ENCODE results near the gene PLCG1.
A peak's percentile ranks its signal among the peaks of the same experiment; 100 is the strongest.
"Not testable (repeated sequence)": the region's sequence is repeated elsewhere in the genome, so short reads cannot be mapped to it uniquely, and the experiment has no call there.

The PLCG1 gene

GRCh38 chr20:41124451-41125094 is 12.8 kb upstream of the PLCG1 start:
- DNase-seq (ENCODE audit: low read depth in 2 of 2), result no peak

DNA sequence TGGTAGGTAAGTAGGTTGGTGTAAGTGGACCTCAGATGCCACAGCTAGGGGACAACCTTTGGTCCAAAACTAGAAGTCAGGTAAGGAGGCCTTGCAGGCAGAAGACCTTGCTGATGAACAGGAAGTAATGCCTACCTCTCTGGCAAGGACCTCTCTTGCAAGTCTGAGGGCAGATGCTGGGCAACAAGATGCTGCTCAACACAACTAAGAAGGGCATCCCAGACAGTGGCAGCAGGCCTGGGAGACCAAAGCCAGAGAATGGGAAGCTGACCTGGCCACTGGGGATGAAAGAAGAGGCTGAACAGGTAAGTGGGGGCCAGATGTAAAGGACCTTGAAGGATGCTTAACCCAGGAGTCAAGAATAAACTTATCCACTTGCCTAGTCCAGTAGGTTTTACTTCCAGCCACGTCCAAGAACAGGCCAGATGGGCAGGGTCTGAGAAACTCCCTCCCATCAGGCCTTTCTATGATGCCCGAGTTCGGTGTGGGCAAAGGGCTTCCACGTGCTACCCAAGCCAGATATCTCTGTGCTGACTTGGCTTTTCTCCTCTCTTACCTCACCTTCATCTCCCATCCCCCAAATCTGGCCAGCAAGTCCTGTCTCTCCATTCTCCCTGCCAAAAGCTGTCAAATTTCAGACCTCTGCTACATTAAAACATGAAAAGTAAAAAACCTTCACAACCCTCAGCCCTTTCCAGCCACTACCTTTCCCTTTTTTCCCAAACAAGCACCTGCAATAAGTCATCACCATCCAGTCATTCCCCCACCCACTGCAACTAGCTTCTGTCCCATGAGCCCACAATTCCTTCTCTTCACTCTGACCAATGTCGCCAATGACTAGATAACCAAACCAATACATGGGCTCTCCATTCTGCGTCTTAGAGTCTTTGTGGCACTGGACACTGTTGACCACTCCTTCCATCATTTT is 11.5 kb upstream of the PLCG1 start:
- DNase-seq (ENCODE audit: low read depth in 2 of 2), result no peak

DNA sequence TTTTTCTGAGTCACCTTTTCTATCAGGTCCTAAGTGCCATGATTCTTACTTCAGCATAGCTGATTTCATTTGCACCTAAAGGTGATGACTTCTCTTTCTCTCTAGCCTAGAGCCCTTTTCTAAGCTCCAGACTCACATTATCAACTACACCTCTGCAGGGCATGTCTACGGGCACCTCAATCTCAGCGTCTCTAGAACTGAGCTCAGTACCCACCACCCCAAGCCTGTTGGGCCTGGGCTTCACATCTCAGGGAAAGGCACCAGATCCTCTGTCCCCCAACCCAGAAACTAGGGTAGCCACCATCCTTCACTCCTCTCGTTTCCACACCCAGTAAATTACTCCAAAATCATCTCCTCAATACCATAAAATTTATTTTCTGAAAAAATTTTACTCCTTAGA is 10.6 kb upstream of the PLCG1 start:
- DNase-seq (ENCODE audit: low read depth in 2 of 2), result no peak

DNA sequence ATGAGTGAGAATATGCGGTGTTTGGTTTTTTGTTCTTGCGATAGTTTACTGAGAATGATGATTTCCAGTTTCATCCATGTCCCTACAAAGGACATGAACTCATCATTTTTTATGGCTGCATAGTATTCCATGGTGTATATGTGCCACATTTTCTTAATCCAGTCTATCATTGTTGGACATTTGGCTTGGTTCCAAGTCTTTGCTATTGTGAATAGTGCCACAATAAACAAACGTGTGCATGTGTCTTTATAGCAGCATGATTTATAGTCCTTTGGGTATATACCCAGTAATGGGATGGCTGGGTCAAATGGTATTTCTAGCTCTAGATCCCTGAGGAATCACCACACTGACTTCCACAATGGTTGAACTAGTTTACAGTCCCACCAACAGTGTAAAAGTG is 9.0 kb upstream of the PLCG1 start:
- not testable (repeated sequence) for DNase-seq (ENCODE audit: low read depth in 2 of 2)

GRCh38 chr20:41131594-41132387 is 5.6 kb upstream of the PLCG1 start:
- no peak for DNase-seq (ENCODE audit: low read depth in 2 of 2)

GRCh38 chr20:41132388-41132775 is 5.0 kb upstream of the PLCG1 start:
- DNase-seq (ENCODE audit: low read depth in 2 of 2), result not testable (repeated sequence)

- no peak for DNase-seq (ENCODE audit: low read depth in 2 of 2)
Observed at GRCh38 chr20:41133709-41134361, 3.5 kb upstream of the PLCG1 start.

GRCh38 chr20:41134362-41135186 is 2.8 kb upstream of the PLCG1 start:
- DNase-seq (ENCODE audit: low read depth in 2 of 2), result no peak

DNA sequence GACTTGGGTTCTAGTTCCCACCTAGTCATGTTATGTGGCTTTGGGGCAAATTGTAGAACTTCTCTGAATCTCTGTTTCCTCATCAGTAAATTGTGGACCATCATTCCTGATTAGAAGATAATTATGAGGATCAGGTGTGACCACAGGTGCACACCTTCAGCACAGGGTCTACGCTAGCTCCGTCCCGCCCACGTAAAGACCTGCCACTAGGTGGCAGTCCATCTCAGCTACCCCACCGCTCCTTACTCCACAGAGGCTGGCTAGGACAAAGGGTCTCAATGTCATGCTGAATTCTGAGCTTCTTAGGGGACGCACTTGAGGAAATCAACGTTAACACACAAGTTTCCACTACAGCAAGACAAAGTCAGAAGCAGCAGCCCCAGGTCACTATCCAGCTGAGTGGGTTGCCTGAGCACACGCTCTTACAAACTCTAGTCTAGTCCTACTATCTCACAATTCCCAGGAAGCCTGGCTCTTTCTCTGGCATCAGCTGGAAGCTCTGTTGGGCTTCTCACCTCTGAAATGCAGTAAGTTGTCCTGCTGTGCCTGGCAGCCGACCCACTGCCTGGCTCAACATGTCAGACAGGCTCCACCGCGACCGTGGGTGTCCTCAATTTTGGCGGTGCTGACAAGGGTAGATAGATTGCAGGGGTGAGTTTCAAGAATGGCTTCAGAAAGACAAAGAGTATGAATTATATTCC is 2.0 kb upstream of the PLCG1 start:
- DNase-seq (ENCODE audit: low read depth in 2 of 2), result peak; percentile 27 to 45

GRCh38 chr20:41135888-41136679 is 1.3 kb upstream of the PLCG1 start:
- no peak for DNase-seq (ENCODE audit: low read depth in 2 of 2)

DNA sequence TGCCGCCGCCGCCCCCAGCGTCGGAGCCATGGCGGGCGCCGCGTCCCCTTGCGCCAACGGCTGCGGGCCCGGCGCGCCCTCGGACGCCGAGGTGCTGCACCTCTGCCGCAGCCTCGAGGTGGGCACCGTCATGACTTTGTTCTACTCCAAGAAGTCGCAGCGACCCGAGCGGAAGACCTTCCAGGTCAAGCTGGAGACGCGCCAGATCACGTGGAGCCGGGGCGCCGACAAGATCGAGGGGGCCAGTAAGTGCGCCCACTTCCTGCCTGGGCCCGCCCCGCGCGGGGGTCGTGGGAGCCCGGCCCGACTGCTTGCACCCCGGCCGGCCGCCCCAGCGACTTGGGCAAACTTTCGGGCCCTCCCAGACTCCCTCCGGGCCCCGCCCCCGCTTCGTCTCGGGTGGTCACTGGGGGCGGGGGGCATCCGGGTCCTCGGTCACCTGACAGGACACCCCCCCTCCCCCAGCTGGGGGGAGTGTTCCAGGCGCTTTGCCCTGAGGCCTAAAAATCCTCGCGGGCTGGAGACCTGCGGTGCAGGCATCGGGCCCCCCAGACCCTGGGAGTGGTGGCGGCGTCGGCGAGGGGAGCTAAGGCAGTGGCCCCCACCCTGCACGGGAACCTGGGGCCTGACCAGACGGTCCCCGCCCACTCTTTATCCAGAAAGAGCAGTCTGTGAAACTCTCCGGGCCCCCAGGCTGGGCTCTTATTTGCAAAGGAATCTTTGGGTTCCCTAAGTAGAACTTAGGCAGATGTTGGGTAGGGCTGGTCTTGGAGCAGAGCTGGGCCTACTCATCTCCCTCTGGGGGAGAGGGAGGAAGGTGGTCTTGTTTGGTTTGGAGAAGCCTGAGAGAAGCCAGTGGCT is 501 bp downstream of the PLCG1 start:
- peak; percentile 24 to 34 for DNase-seq (ENCODE audit: low read depth in 2 of 2)

DNA sequence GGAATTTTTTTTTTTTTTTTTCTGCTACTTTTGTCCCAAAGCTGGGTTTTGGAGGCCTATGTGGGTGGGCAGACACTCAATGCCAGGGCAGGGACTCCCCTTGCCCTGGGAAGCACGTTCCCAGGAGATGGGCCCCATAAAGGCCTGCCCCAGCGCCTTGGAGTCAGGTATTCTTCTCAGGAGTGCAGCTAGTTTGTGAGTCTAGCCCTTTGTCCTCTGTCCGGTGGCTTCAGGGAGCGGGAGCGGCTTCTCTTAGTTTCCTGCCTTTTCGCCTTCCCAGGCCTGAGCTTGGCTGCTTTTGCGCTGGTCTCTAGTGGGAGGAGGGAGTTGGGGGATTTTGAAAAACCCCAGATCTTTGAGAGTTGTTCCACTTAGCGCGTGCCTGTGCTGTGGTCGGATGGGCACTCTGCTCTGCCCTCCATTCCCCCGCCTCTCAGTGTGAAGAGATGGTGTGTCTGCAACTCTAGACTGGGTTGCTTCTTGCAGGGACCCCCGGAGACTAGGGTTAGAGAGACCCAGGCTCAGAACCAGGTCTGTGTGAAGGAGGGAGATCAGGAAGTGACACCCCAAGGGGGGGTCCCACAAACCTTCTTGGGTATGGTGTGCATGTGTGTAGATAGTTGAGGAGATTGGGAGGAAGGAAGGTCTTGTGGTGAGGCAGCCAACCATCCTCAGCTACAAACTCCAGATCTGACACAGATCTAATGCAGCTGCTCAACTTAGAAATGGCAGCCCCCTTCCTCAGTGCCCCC is 1.3 kb downstream of the PLCG1 start:
- DNase-seq (ENCODE audit: low read depth in 2 of 2), result peak in 1 of 2 donors; percentile 31

- DNase-seq (ENCODE audit: low read depth in 2 of 2), result no peak
Observed at GRCh38 chr20:41139227-41140093, 2.1 kb downstream of the PLCG1 start.

- DNase-seq (ENCODE audit: low read depth in 2 of 2), result no peak
Observed at GRCh38 chr20:41140226-41141133, 3.1 kb downstream of the PLCG1 start.

DNA sequence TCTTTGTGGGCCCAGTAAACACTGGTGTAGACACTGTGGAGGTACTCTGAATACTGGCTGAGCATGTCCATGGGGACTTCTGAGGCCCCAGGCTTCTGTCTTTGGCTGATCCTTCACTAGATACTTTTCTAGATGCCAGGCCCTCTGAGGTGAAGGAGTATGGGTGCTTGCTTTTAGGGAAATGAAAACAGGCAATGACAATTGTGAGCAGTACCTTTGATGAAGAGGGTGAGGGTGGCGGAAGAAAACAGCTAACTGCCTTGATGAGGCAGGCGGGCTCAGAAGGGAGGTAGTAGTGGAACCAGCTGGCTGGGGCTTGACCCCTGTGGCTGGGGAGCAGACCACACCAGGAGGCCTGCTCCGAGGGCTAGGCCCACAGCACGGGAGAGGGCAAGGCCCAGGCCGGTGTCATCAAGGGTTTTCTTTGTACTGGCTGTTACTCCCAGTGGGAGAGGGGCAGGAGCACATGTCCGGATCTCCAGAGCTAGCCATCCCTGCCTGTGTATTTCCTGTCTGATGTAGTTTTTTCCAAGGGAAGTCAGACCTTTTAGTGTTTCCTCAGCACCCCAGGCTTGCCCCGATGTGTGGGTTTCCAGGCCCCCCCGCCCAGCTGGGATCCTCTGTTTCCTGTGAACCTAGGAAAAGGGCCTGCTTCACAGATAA is 3.9 kb downstream of the PLCG1 start:
- no peak for DNase-seq (ENCODE audit: low read depth in 2 of 2)
